ENCODE results near the gene RPL14. TPM values are rescaled to one million over a fixed set of nuclear protein-coding genes. Genes with fewer than 3 reads are reported as not detected.
A peak's percentile ranks its signal among the peaks of the same experiment; 100 is the strongest.

RPL14 gene
- total RNA-seq, 1 experiment from 2014 or later = 624 TPM

DNA sequence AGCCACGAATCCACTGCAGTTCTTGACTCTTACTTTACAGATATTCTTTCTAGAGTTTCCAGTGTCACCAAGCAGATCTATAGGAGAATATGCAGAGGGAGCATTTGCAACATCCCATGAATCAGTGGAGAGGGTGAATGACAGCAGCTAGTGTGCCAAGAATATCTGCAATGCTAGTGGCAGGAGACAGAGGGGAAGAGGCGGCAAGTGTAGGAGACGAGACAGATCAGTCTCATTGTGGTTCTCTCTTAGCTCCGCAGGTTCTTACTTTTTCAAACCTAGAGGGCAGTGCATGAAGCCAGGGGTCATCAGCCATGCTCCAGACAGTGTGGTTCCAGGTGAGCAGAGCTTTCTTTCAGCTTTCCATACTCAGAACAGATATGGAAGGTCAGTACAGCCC, 20.5 kb downstream of the RPL14 start:
- POLR2A ChIA-PET (ENCODE audit: unreplicated experiment) = no interaction called here
- intact Hi-C loops (cut with micrococcal nuclease) = loop anchor here (1.0 to 2.0 kb wide), 3 partner anchors 25 to 48 kb away; no protein-coding TSS in a partner anchor
- no peaks in the 10 kb centered on the region for H3K79me2 ChIP-seq (ENCODE audit: low read length)
- peaks cover 5% of the 10 kb centered on the region; the same call in 1 of the 2 replicates for H3K4me1 ChIP-seq (ENCODE audit: insufficient read depth, low read length)
- peak overlapping the region; percentile 85 for H3K9ac ChIP-seq (ENCODE audit: low read length)
- H3K4me2 ChIP-seq (ENCODE audit: low read length) = peak overlapping the region; percentile 97
- DNase-seq (peak; percentile 11), ATAC-seq (peak; percentile 18)
- TF ChIP-seq EZH2phosphoT487 (IDR thresholded peaks at IDR 0.05; ENCODE audit: borderline replicate concordance, low read length) (no peak), EZH2 (IDR thresholded peaks at IDR 0.05; ENCODE audit: low read length, unreplicated experiment) (no peak)
- TF ChIP-seq, protein P1, sequence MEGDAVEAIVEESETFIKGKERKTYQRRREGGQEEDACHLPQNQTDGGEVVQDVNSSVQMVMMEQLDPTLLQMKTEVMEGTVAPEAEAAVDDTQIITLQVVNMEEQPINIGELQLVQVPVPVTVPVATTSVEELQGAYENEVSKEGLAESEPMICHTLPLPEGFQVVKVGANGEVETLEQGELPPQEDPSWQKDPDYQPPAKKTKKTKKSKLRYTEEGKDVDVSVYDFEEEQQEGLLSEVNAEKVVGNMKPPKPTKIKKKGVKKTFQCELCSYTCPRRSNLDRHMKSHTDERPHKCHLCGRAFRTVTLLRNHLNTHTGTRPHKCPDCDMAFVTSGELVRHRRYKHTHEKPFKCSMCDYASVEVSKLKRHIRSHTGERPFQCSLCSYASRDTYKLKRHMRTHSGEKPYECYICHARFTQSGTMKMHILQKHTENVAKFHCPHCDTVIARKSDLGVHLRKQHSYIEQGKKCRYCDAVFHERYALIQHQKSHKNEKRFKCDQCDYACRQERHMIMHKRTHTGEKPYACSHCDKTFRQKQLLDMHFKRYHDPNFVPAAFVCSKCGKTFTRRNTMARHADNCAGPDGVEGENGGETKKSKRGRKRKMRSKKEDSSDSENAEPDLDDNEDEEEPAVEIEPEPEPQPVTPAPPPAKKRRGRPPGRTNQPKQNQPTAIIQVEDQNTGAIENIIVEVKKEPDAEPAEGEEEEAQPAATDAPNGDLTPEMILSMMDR (conservative IDR thresholded peaks at IDR 0.05; ENCODE audit: low read depth, low read length) = no peak
- H3K36me3 ChIP-seq (ENCODE audit: low read depth, low read length) = no peaks in the 10 kb centered on the region
- no peaks in the 10 kb centered on the region for H3K27me3 ChIP-seq (ENCODE audit: low read length)
- H3K9me3 ChIP-seq (ENCODE audit: low read length) = no peaks in the 10 kb centered on the region
- no TSS peak for BruUV-seq (replicated peaks)
- no peaks in the 10 kb centered on the region for H4K20me1 ChIP-seq (ENCODE audit: low read length)
- no peaks in the 10 kb centered on the region for H3K9me2 ChIP-seq (replicated peaks; ENCODE audit: low read length)
- H2AFZ ChIP-seq (ENCODE audit: low read length) = peak overlapping the region; percentile 100
- CTCF ChIA-PET = no interaction called here
- H3K27ac ChIP-seq (ENCODE audit: low read length) = no peak overlapping the region
- peak overlapping the region; percentile 82 for H3K4me3 ChIP-seq (ENCODE audit: low read length)
- no peaks in the 10 kb centered on the region for H3F3A ChIP-seq (ENCODE audit: low read length, unreplicated experiment)

DNA sequence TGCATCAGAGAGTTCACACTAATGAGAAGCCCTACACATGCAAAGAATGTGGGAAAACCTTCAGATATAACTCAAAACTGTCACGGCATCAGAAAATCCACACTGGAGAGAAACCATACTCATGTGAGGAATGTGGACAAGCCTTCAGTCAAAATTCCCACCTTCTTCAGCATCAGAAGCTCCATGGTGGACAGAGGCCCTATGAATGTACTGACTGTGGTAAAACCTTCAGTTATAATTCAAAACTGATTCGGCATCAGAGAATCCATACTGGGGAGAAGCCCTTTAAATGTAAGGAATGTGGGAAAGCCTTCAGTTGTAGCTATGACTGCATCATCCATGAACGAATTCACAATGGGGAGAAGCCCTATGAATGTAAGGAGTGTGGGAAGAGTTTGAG, 30.0 kb downstream of the RPL14 start:
- Histone ChIP-seq H3K9ac (ENCODE audit: low read length) (no peak overlapping the region), H3K4me3 (ENCODE audit: low read length) (no peak overlapping the region), H3K36me3 (ENCODE audit: low read depth, low read length) (peaks cover 29% of the 10 kb centered on the region), H3K9me2 (replicated peaks; ENCODE audit: low read length) (no peaks in the 10 kb centered on the region), H3F3A (ENCODE audit: low read length, unreplicated experiment) (no peaks in the 10 kb centered on the region), H2AFZ (ENCODE audit: low read length) (no peak overlapping the region), H3K79me2 (ENCODE audit: low read length) (no peaks in the 10 kb centered on the region), H3K9me3 (ENCODE audit: low read length) (0 out of 2 replicates have a peak, but pooled peaks cover 8% of the 10 kb centered on the region), H3K4me1 (ENCODE audit: insufficient read depth, low read length) (no peaks in the 10 kb centered on the region), H4K20me1 (ENCODE audit: low read length) (no peaks in the 10 kb centered on the region), H3K4me2 (ENCODE audit: low read length) (no peak overlapping the region), H3K27ac (ENCODE audit: low read length) (no peak overlapping the region), H3K27me3 (ENCODE audit: low read length) (no peaks in the 10 kb centered on the region)
- DNase-seq (no peak), ATAC-seq (no peak)
- intact Hi-C loops (cut with micrococcal nuclease) = no loop called here
- no TSS peak for BruUV-seq (replicated peaks)
- ChIA-PET POLR2A (ENCODE audit: unreplicated experiment) (no interaction called here), CTCF (no interaction called here)
- TF ChIP-seq, protein P1 (conservative IDR thresholded peaks at IDR 0.05; ENCODE audit: low read depth, low read length) = no peak

DNA sequence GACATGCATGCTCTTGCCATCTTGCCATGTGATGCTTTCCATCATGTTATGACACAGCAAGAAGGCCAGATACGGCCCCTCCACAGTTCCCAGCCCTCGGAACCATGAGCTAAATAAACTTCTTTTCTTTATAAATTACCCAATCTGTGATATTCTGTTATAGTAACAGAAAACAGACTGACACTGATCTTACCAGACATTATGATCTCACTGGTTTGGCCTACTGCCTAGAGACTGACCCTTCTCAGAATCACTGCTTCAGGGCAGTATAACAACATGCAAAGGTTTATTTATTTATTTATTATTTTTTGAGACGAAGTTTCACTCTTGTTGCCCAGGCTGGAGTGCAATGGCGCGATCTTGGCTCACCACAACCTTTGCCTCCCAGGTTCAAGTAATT, 33.8 kb downstream of the RPL14 start:
- ChIA-PET CTCF (no interaction called here), POLR2A (ENCODE audit: unreplicated experiment) (no interaction called here)
- H3K36me3 ChIP-seq (ENCODE audit: low read depth, low read length) = peaks cover 23% of the 10 kb centered on the region
- no TSS peak for BruUV-seq (replicated peaks)
- no peak overlapping the region for H3K4me2 ChIP-seq (ENCODE audit: low read length)
- H3K9me3 ChIP-seq (ENCODE audit: low read length) = 0 out of 2 replicates have a peak, but pooled peaks cover 8% of the 10 kb centered on the region
- TF ChIP-seq, protein P1 (conservative IDR thresholded peaks at IDR 0.05; ENCODE audit: low read depth, low read length) = no peak
- no peak for TF ChIP-seq EZH2phosphoT487 (IDR thresholded peaks at IDR 0.05; ENCODE audit: borderline replicate concordance, low read length)
- TF ChIP-seq EZH2 (IDR thresholded peaks at IDR 0.05; ENCODE audit: low read length, unreplicated experiment) = no peak
- H3K4me1 ChIP-seq (ENCODE audit: insufficient read depth, low read length) = no peaks in the 10 kb centered on the region
- no peaks in the 10 kb centered on the region for H4K20me1 ChIP-seq (ENCODE audit: low read length)
- H3K79me2 ChIP-seq (ENCODE audit: low read length) = no peaks in the 10 kb centered on the region
- H3K27ac ChIP-seq (ENCODE audit: low read length) = no peak overlapping the region
- H2AFZ ChIP-seq (ENCODE audit: low read length) = no peak overlapping the region
- intact Hi-C loops (cut with micrococcal nuclease) = no loop called here
- H3K27me3 ChIP-seq (ENCODE audit: low read length) = no peaks in the 10 kb centered on the region
- no peak for ATAC-seq
- H3K9me2 ChIP-seq (replicated peaks; ENCODE audit: low read length) = no peaks in the 10 kb centered on the region
- H3K9ac ChIP-seq (ENCODE audit: low read length) = no peak overlapping the region
- no peaks in the 10 kb centered on the region for H3F3A ChIP-seq (ENCODE audit: low read length, unreplicated experiment)
- DNase-seq = no peak
- no peak overlapping the region for H3K4me3 ChIP-seq (ENCODE audit: low read length)

Data from PC-3 (cell line).